ENCODE measurements around the gene GDE1.

Gene GDE1

GRCh38 chr16:19523559-19524355, 1.9 kb upstream of the GDE1 start, which contains the start of gene CCP110:
Gene CCP110, plus strand, starts transcription at chr16:19523942. Its CDS starts 3,940 bp downstream, at chr16:19527882.
- peak; percentile 98 for DNase-seq

GRCh38 chr16:19523184-19523558, 1.3 kb upstream of the GDE1 start:
- DNase-seq = no peak

- peak; percentile 24 for DNase-seq
These were observed 862 bp upstream of the GDE1 start for GRCh38 chr16:19522760-19523159.

- DNase-seq = no peak
These were observed 467 bp upstream of the GDE1 start for GRCh38 chr16:19522397-19522732.

GRCh38 chr16:19520861-19521331, 1.0 kb downstream of the GDE1 start:
- DNase-seq = no peak

- DNase-seq = no peak
These were observed 3.5 kb downstream of the GDE1 start for GRCh38 chr16:19518388-19518787.

GRCh38 chr16:19517424-19518089, 4.3 kb downstream of the GDE1 start:
- no peak for DNase-seq

- no peak for DNase-seq
These were observed 6.1 kb downstream of the GDE1 start for GRCh38 chr16:19515757-19516156.

GRCh38 chr16:19513377-19514053, 8.4 kb downstream of the GDE1 start:
- DNase-seq = no peak

GRCh38 chr16:19512297-19512696, 9.6 kb downstream of the GDE1 start:
- no peak for DNase-seq

- no peak for DNase-seq
These were observed 14.0 kb downstream of the GDE1 start for GRCh38 chr16:19507867-19508266.

- DNase-seq = no peak
These were observed 14.9 kb downstream of the GDE1 start for GRCh38 chr16:19506965-19507364.

- DNase-seq = no peak
These were observed 16.1 kb downstream of the GDE1 start for GRCh38 chr16:19505600-19506303.

- no peak for DNase-seq
These were observed 18.3 kb downstream of the GDE1 start for GRCh38 chr16:19503461-19504075.

GRCh38 chr16:19502395-19503131, 19.3 kb downstream of the GDE1 start:
- DNase-seq = peak; percentile 85

- no peak for DNase-seq
These were observed 22.4 kb downstream of the GDE1 start for GRCh38 chr16:19499481-19499880.

- DNase-seq = no peak
These were observed 22.9 kb downstream of the GDE1 start for GRCh38 chr16:19499006-19499405.

GRCh38 chr16:19497176-19497575, 24.7 kb downstream of the GDE1 start:
- DNase-seq = no peak

GRCh38 chr16:19490619-19491018, 31.3 kb downstream of the GDE1 start:
- no peak for DNase-seq

GRCh38 chr16:19488213-19488640, 33.7 kb downstream of the GDE1 start:
- no peak for DNase-seq

- no peak for DNase-seq
These were observed 35.1 kb downstream of the GDE1 start for GRCh38 chr16:19486750-19487325.

- no peak for DNase-seq
These were observed 35.8 kb downstream of the GDE1 start for GRCh38 chr16:19486051-19486450.

Measured in NCI-H82 (cell line).